D721Med (cell line): Measurements from ENCODE around the gene SGCD.

Experiments
- DNase-seq: peaks from one replicate; pipeline ENCODE4 v3.0.0; 2011; ENCODE audit warnings: low spot score; ENCODE audit not compliant: insufficient read length
- FAIRE-seq: peaks from 2 replicates; lab custom pipeline; 2011; peaks lifted over from hg19 to GRCh38; lab: Jason Lieb, UNC
- CTCF ChIP-seq: IDR thresholded peaks from 2 replicates; pipeline ENCODE4 v1.5.1; 2012; ENCODE audit warnings: mild to moderate bottlenecking, control low read depth; ENCODE audit not compliant: insufficient read depth; ENCODE audit errors: missing control alignments

SGCD gene

GRCh38 chr5:156326718-156327259, at the start of gene SGCD:
SGCD (plus strand) TSS chr5:156327164.
- FAIRE-seq (no peak), DNase-seq (no peak)
- TF ChIP-seq CTCF: no peak

DNA sequence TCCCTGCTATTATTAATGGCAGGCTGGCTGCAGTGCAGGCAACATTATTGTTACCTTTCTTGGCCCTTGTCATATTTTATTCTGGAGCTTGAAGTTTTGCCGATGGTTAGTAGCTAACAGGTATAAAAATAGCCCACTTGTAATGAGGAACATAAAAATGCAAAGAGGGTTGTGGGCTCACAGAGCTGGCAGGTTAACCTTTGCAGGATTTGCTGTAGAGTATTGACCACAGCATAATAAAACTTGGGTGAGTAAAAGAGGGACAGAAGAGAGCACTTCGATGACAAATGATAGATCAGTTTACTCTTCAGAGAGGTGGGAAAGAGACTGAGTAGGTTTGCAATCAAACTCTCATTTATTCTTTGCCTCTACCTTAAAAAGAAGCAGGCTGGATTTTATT, 49.7 kb upstream of the SGCD start:
- no peak for TF ChIP-seq CTCF
- FAIRE-seq (no peak), DNase-seq (no peak)

- FAIRE-seq (no peak), DNase-seq (no peak)
- TF ChIP-seq CTCF: no peak
Observed at GRCh38 chr5:156295431-156295830, 31.5 kb upstream of the SGCD start.

DNA sequence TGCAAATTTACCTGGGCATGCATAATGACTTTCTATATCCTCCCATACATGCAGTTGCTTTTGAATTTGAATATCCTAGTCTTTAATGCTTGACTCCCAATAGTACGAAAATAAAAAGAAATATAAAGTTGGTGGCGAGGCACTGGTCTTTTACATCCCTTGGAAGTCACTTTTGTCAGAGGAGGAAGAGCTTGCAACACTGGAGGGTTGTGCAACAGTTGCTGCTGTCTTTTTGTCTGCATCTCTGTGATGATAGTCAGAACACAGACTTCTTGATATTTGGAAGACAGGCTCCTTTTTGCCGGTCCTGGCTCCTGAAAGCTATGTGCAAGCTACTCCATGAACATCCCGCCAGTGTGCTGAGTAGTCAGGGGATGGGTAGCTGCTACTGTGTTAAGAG, 16.8 kb upstream of the SGCD start:
- FAIRE-seq (no peak), DNase-seq (no peak)
- TF ChIP-seq CTCF: no peak

DNA sequence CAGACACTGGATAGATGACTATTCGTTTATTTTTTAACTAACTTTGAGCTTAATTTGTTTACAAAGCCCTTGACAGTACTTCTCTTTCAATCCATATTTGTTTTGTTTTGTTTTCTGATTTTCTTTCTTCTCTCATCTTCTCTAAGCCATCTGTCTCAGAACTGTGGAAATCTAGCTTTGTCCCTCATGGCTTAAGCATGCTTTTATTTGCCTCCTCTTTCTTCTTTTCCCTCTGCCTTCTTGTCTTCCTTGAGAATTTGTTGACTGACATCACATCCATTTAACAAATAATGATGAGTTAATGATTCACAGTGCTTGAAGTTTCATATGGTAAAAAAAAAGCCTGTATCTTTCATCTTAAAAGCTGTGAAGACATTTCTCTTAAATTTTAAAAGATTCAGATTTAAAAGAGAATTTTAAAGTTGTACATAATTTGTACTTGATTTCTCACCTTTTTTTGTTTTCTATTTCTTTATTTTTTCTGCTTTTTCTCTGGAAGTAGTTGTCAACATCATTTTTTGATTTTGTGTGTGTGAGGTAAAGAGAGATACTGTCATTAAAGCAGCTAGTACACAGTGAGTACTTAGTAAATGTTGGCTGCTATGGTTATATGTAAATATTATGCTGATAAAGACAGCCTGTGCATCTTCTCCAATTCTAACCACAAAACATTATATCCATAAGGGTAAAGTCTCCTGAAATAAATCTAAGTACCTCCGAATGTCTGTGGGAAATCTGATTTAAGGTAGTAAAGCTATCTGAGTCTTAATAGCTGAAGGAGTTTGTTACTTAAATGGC, 13.9 kb upstream of the SGCD start:
- no peak for TF ChIP-seq CTCF
- DNase-seq (no peak), FAIRE-seq (peak; percentile 67)

GRCh38 chr5:156314416-156314815, 12.5 kb upstream of the SGCD start:
- FAIRE-seq (no peak), DNase-seq (no peak)
- no peak for TF ChIP-seq CTCF

DNA sequence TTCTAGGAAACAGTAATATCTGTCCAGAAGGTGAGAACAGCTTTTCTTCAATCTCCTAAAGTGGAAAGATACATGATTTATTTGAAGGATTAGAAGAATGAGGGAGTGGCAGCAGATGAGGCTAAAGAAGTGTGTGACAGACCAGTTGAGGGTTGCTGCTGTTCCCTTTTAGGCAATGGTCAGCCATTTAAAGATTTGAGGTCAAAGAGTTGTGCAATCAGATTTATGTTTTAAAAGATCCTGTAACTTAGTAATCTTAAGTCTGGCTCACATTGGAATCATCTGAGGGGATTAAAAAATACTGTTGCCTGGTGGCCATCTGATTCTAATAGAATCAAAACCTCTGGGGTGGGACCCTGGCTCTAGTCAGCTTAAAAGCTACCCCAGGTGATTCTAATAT, 4.3 kb upstream of the SGCD start:
- DNase-seq: no peak
- TF ChIP-seq CTCF: no peak

More for the DNA sequence above, 4.3 kb upstream of the SGCD start:
- FAIRE-seq: peak; percentile 93
